NB4 (cell line): ENCODE data around the gene CAPRIN1.

Experiments used
- MAX ChIP-seq: IDR thresholded peaks from 2 replicates; pipeline ENCODE4 v1.6.1; 2011; ENCODE audit warnings: low read depth, low read length
- MYC ChIP-seq: IDR thresholded peaks from 2 replicates; pipeline ENCODE4 v1.6.1; 2011; ENCODE audit warnings: low read depth, low read length
- POLR2A ChIP-seq: IDR thresholded peaks from 2 replicates; pipeline ENCODE4 v1.6.1; 2011; ENCODE audit warnings: mild to moderate bottlenecking; ENCODE audit not compliant: insufficient read length; ENCODE audit errors: extremely low read depth
- TF ChIP-seq, protein P1 (sequence below): IDR thresholded peaks from one replicate; pipeline ENCODE4 v1.5.1; 2012; ENCODE audit warnings: low read depth, low read length

DNA sequence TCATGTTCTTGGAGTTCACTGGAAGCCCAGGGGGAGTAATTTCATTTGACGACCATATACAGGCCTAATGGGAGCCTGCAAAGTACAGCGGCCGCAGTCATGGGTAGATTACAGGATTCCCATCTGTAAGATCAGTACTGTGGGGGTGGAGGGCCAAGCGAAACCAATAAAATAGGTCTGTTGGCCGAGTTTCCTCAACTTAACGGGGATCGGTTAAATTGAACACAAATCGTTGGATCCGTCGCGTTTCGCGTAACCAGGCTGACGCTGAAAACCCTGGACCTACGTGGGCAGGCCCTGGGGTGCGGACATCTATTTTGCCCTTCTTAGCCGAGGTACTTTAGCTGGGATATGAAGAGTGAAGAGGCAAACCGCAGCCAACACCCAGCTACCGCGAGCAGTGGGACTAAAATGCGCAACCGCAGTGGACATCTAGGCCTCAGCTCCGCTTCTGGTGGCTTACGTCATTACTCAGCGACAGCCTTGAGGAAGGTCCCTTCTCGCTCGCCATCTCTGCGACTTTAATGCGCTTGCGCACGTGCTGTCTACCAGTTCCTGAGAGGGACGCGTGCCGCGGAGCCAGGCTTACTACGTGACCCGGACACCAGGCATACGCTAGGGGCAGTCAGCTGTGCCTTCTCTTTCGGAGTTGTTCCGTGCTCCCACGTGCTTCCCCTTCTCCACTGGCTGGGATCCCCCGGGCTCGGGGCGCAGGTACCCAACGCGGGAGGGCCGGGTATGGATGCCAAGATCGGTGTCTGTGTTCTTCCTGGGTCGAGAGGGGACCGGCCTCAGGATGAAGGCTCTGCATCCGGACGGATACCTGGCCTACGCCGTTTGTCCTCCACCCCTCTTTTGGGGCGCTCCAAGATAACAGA is 53.8 kb downstream of the CAPRIN1 start, which contains the start of gene NAT10:
- TF ChIP-seq, protein P1, sequence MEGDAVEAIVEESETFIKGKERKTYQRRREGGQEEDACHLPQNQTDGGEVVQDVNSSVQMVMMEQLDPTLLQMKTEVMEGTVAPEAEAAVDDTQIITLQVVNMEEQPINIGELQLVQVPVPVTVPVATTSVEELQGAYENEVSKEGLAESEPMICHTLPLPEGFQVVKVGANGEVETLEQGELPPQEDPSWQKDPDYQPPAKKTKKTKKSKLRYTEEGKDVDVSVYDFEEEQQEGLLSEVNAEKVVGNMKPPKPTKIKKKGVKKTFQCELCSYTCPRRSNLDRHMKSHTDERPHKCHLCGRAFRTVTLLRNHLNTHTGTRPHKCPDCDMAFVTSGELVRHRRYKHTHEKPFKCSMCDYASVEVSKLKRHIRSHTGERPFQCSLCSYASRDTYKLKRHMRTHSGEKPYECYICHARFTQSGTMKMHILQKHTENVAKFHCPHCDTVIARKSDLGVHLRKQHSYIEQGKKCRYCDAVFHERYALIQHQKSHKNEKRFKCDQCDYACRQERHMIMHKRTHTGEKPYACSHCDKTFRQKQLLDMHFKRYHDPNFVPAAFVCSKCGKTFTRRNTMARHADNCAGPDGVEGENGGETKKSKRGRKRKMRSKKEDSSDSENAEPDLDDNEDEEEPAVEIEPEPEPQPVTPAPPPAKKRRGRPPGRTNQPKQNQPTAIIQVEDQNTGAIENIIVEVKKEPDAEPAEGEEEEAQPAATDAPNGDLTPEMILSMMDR, result peak; percentile 22
- TF ChIP-seq MAX, result peak; percentile 100
- peak; percentile 76 for TF ChIP-seq POLR2A
- peak; percentile 100 for TF ChIP-seq MYC
